GM21619 (cell line): ENCODE data around the gene IPO5.
A peak's percentile ranks its signal among the peaks of the same experiment; 100 is the strongest.

Experiments used
- ATAC-seq: cut with Tn5 transposase; IDR thresholded peaks from one replicate; pipeline ENCODE4 v1.9.1; 2021; ENCODE audit not compliant: unreplicated experiment

The IPO5 gene

GRCh38 chr13:97953376-97953970 lies at the start of gene IPO5:
Gene IPO5, plus strand, starts transcription at chr13:97953675. Its CDS starts 23,022 bp downstream, at chr13:97976697.
- ATAC-seq = no peak

- ATAC-seq = no peak
These were observed 49.4 kb upstream of the IPO5 start for GRCh38 chr13:97904059-97904458.

- ATAC-seq = no peak
These were observed 48.0 kb upstream of the IPO5 start for GRCh38 chr13:97905517-97905916.

GRCh38 chr13:97911311-97912138 lies 42.0 kb upstream of the IPO5 start:
- no peak for ATAC-seq

- no peak for ATAC-seq
These were observed 41.3 kb upstream of the IPO5 start for GRCh38 chr13:97912139-97912535.

GRCh38 chr13:97913206-97913605 lies 40.3 kb upstream of the IPO5 start:
- no peak for ATAC-seq

- no peak for ATAC-seq
These were observed 38.9 kb upstream of the IPO5 start for GRCh38 chr13:97914540-97914939.

GRCh38 chr13:97921176-97921816 lies 32.2 kb upstream of the IPO5 start:
- ATAC-seq = no peak

GRCh38 chr13:97928301-97928700 lies 25.2 kb upstream of the IPO5 start:
- no peak for ATAC-seq

- no peak for ATAC-seq
These were observed 21.4 kb upstream of the IPO5 start for GRCh38 chr13:97932036-97932435.

GRCh38 chr13:97932647-97933046 lies 20.8 kb upstream of the IPO5 start:
- no peak for ATAC-seq

- ATAC-seq = no peak
These were observed 19.7 kb upstream of the IPO5 start for GRCh38 chr13:97933776-97934175.

- ATAC-seq = no peak
These were observed 18.9 kb upstream of the IPO5 start for GRCh38 chr13:97934590-97934989.

GRCh38 chr13:97935071-97935470 lies 18.4 kb upstream of the IPO5 start:
- no peak for ATAC-seq

- no peak for ATAC-seq
These were observed 17.4 kb upstream of the IPO5 start for GRCh38 chr13:97936036-97936435.

- ATAC-seq = no peak
These were observed 14.6 kb upstream of the IPO5 start for GRCh38 chr13:97938706-97939475.

- ATAC-seq = no peak
These were observed 9.0 kb upstream of the IPO5 start for GRCh38 chr13:97944396-97945029.

- ATAC-seq = no peak
These were observed 8.1 kb upstream of the IPO5 start for GRCh38 chr13:97945342-97945741.

- peak; percentile 62 for ATAC-seq
These were observed 7.6 kb upstream of the IPO5 start for GRCh38 chr13:97945792-97946419.

- ATAC-seq = no peak
These were observed 6.4 kb upstream of the IPO5 start for GRCh38 chr13:97946951-97947588.
